B cell (primary cell): ENCODE results near the gene NLRP10.

Experiments used
- EZH2 ChIP-seq: IDR thresholded peaks from 2 replicates; pipeline ENCODE4 v1.6.1; 2012; ENCODE audit warnings: borderline replicate concordance, low read depth, mild to moderate bottlenecking, moderate library complexity, low read length; ENCODE audit not compliant: insufficient read depth, poor library complexity, severe bottlenecking
- TF ChIP-seq, protein P1 (sequence below): fragments of 200-600 bp; IDR thresholded peaks from one replicate; pipeline ENCODE4 v1.8.0; 2022; ENCODE audit warnings: antibody characterized with exemption, mild to moderate bottlenecking

DNA sequence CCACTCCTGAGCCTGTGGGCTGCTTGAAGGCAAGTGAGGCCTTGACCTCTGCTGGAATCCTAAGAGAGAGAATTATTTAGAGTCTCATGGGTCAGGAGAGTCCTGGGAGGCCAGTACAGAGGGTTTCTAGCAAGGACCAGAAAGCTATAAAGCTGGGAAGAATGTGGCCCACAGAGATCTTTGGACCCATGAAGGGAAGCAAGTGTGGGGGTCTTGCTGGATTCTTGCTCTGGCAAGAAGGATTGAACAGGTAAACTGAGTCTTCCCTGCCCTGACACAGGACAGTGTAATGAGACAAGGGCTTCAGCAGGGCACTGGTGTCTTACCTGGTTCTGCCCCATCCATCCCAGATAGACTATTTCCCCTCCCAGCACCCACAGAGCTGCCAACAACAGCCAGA, 40.3 kb upstream of the NLRP10 start:
- TF ChIP-seq, protein P1, sequence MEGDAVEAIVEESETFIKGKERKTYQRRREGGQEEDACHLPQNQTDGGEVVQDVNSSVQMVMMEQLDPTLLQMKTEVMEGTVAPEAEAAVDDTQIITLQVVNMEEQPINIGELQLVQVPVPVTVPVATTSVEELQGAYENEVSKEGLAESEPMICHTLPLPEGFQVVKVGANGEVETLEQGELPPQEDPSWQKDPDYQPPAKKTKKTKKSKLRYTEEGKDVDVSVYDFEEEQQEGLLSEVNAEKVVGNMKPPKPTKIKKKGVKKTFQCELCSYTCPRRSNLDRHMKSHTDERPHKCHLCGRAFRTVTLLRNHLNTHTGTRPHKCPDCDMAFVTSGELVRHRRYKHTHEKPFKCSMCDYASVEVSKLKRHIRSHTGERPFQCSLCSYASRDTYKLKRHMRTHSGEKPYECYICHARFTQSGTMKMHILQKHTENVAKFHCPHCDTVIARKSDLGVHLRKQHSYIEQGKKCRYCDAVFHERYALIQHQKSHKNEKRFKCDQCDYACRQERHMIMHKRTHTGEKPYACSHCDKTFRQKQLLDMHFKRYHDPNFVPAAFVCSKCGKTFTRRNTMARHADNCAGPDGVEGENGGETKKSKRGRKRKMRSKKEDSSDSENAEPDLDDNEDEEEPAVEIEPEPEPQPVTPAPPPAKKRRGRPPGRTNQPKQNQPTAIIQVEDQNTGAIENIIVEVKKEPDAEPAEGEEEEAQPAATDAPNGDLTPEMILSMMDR = no peak
- TF ChIP-seq EZH2 = no peak
